GM19397 (cell line): ENCODE data around the gene BPGM.
"Not testable (repeated sequence)": the region's sequence is repeated elsewhere in the genome, so short reads cannot be mapped to it uniquely, and the experiment has no call there.

Source experiments
- ATAC-seq: cut with Tn5 transposase; IDR thresholded peaks from one replicate; pipeline ENCODE4 v1.9.1; 2021; ENCODE audit warnings: mild to moderate bottlenecking, moderate library complexity; ENCODE audit not compliant: unreplicated experiment

BPGM gene

DNA sequence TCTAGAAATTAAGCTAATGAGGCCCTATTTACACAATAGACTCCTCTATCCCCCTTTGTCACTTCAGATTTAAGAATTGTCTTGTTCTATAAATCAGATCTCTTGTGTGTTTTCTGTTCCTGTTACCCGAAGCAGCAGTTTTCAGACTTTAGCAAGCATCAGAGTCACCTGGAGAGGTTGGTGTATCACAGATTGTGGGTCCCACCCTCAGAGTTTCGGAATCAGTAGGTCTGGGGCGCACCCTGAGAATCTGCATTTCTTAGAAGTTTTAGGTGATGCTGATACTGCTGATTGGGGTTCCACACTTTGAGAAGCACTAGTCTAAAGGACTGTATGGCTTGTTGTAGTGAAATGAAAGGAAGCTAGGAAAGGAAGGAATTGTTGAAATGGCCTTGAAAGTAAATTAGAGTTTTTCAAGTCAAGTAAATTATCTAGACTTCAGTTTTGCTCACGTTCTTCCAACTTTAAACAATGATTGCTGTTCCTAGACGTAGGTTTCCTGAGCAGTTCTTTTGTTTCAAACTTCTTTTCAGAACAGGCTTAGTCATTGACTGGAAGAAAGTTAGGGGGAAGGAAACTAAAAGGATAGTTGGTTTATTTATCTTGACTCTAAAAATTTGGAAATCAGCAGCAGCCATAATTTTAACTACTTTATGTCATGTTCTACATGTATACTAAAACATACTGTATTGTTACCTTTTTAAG lies 15.7 kb downstream of the BPGM start:
- ATAC-seq = no peak

DNA sequence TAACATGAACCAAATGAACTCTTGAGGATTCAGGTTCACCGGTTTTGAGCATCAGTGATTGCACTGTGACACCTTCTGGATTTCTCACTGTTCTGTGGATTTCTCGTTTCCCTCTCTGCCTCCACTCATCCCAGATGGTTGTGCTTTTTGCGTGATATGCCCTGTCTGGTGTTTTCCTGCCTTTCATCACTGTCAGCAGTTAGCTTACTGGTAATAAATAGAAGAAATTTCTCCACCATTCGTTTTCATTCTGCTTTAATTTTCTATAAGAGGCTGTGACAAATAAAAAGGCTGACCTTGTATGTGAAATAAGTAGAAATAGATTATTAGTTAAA lies 16.2 kb downstream of the BPGM start:
- ATAC-seq = no peak

DNA sequence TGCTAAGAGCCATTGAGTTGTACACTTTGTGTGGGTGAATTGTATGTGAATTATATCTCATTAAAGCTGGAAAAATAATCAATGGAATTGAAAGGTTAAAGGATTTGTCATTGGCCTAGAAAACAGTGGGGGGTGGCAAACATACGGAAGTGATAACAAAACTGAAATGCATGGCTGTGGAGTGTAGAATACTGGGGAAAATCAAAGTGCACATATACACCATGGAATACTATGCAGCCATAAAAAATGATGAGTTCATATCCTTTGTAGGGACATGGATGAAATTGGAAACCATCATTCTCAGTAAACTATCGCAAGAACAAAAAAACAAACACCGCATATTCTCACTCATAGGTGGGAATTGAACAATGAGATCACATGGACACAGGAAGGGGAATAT lies 18.4 kb downstream of the BPGM start:
- not testable (repeated sequence) for ATAC-seq

DNA sequence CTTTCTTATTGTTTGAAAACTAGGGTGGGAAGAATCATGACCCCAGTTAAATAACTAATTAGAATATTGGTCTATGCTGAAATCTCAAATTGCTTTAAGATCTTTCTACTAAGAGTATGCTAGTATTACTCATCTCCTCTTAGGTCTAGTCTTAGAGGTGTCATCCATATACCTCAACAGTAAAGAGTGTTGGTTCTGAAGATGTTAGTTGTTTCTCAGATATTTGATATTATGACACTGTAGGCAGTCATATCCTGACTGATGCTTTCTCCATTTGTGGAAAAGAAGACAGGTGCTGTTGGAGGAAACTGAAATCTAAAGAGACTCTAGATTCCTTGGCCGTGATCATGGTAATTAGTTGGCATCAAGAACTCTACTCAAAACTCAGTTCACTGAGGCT lies 21.2 kb downstream of the BPGM start:
- no peak for ATAC-seq

DNA sequence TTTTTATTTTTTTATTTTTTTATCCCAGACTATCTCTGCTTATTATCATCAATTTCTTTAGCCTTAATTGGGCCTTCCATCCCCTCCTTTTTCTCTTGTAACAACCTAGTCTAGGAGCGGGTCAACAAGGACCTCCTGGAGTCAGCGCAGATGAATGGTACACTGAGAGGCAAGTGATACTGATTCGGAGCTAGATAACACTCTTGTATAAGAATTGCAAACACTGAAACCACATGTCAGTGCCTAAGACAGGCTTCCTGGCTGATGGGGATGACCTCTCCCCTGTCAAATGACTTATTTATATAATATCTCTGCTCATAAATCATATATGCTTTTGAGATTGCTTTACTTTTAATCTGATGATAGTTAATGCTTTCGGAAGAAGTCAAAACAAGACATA lies 22.7 kb downstream of the BPGM start:
- no peak for ATAC-seq

DNA sequence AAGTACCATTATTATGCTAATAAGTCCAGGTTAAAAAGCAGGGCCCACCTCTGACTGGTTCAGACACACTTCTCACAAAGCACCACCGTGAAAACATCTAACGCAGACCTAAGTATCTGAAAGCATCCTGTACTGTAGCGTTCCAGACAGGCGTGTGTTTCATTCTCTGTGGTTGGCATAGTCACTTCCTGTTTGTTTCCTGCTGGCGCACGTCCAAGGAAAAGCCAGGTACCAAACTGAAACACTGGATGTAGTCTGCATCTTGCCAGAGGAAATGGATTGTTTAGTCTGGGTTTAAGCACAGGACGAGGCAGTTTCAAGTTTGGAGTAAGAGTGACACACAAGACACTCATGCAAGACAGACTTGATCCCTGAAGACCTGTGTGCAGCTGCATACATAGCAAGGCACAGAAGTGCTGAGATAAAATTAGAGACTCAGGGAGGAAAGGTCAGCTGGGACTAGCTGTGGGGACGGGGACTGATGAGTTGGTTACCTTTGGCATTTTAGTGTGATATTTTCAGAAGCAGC lies 23.3 kb downstream of the BPGM start:
- ATAC-seq = peak; percentile 60

DNA sequence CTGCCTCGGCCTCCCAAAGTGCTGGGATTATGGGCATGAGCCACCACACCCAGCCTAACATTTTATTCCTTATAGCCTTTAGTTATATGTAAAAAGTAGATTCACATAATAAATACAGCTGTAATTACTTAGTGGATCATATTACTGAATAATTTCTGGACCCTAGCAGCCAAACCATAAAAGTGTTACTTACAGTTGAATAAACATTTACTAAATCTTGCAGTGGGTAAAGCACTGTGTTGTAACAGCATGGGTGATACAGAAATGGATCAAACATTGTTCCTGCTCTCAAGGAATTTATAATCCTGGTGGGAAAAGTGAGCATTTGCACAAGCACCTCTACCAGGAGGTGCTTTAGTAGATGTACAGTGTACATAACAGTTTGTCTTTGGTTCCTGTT lies 25.0 kb downstream of the BPGM start:
- no peak for ATAC-seq

DNA sequence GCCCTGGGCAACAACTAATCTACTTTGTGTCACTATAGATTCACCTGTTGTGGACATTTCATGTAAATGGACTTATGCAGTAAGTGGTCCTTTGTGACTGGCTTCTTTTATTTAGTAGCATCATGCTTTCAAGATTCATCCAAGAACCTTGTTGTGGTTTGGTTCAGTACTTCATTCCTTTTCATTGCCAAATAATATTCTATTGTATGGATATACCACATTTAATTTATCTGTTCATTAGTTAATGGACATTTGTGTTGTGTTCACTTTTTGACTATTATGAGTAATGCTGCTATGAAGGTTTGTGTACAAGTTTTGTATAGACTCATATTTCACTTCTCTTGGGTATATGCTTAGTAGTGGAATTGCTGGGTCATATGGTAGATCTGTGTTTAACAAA lies 27.8 kb downstream of the BPGM start:
- no peak for ATAC-seq

DNA sequence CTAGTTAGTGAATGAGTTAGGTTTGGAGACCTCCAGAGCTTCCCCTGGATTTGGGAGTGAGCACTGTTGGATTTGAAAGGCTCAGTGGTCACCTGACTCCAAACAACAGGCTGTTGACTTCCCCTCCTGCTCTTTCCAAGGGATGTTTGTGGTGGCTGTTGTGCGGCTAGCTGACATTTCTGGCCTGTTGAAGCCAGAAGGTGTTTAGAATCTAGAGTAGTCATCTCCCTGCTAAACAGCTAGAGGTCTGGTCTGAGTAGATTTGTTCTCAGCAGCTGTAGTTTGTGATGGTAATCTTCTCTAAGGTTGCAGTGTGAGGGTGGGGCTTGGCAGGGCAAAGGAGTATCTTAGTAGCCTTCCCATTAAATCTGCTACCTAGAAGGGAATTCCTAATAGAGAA lies 30.1 kb downstream of the BPGM start:
- ATAC-seq = no peak

DNA sequence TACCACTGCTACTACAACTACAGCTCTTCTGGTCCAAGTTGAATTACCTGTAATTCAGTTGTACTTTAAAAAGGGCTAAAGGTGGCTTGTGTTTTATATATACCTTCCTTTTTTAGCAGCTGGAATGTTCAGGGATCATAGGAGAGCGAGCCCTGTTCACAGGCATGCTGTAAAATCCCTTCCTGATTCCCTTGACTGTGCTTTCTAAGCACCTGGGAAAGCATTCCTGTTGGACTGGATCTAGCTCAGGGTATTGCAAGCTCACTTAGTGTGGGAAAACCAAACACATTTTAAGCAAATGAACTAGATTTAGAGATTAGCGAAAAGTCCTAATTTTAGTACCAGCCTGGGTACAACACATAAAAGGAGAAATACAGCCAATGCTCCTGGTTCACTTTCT lies 31.5 kb downstream of the BPGM start:
- ATAC-seq = no peak

DNA sequence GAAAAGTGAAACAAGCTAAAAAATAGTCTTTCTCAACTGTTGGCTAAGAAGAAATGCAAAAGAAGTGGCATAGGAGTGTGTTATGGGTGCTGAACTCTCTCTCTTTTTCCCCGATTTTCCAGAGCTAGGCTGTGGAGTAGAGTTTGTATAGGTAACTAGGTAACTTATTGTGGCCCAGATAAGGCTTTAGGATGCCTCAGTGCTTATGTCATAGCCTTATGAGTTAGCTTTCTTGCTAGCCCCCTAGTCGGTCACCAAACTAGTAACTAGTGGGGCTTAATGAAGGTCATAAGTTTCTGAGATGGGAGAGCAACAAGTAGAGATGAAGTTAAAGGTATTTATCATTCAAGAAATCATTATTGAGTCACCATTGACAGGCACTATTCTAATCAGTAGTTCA lies 32.4 kb downstream of the BPGM start:
- no peak for ATAC-seq

DNA sequence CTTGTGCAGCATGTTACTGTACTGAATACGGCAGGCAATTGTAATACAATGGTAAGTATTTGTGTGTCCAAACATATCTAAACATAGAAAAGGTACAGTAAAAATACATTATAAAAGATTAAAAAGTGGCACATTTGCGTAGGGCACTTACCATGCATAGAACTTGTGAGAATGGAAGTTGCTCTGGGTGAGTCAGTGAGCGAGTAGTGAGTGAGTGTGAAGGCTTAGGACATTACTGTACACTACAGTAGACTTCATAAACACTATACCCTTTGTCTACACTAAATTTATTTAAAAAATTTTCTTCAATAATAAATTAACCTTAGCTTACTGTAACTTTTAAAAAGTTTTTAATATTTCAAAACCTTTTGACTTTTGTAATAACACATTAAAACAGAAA lies 37.5 kb downstream of the BPGM start:
- ATAC-seq = no peak

DNA sequence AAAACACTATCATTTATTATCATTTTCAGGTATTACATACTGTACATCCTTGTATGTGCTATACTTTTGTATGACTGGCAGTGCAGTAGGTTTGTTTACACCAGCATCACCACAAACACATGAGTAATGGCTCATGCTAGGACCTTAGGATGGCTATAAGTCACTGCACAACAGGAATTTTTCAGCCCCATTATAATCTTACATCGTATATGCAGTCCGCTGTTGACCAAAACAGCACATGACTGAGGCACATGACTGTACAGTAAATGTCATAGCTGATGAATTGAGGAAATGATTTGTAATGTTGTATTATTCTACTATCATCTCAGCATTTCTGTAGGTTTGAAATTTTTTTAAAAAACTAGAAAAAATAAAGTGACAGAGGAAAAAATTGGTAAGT lies 38.6 kb downstream of the BPGM start:
- no peak for ATAC-seq

DNA sequence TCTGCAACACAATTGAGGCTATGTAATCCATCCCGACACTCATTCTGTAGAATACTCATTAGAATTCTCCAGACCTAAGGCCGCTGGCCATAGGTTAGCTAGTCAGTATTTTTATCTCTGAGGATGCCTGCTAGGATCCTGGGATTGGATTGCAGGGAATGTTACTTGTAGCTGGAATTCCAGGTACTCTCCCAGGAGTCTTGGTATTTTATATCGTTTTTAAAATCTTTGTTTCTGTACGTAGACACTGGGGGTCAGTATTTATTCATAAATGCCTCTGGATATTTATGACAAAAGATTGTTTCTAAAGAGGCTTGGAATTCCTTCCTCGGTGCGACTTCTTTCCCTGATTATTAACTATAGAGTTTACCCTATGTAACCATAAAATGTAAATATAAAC lies 40.1 kb downstream of the BPGM start:
- no peak for ATAC-seq

DNA sequence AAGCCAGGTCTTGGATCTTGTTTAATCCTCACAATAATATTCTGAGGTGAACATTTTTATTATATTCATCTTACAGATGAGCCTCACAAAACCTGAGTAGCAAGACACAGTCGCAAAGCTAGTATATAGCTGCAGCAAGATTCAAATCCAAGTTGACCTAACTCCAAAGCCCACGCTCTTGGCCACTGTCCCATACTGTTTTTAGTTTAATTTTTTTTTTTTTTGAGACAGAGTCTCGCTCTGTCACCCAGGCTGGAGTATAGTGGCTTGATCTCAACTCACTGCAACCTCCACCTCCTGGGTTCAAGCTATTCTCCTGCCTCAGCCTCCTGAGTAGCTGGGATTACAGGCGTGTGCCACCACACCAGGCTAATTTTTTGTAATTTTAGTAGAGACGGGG lies 42.9 kb downstream of the BPGM start:
- not testable (repeated sequence) for ATAC-seq

DNA sequence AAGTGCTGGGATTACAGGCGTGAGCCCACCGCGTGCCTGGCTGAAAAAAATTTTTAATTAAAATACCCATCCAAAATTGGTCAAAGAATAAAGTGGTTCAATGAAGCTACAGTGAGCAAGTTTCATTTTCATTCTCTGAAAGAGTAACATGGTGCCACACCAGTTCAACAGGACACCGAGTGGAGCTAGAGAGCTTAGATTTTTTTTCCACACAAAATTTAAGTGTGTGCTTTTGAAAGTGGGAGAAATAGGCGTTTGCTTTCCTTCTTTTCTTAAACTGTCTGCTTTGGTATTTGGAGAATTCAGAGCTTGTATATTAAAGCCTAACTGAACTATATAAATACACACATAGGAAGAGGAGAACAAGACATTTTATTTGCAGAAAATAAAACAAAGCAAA lies 43.4 kb downstream of the BPGM start:
- ATAC-seq = no peak

DNA sequence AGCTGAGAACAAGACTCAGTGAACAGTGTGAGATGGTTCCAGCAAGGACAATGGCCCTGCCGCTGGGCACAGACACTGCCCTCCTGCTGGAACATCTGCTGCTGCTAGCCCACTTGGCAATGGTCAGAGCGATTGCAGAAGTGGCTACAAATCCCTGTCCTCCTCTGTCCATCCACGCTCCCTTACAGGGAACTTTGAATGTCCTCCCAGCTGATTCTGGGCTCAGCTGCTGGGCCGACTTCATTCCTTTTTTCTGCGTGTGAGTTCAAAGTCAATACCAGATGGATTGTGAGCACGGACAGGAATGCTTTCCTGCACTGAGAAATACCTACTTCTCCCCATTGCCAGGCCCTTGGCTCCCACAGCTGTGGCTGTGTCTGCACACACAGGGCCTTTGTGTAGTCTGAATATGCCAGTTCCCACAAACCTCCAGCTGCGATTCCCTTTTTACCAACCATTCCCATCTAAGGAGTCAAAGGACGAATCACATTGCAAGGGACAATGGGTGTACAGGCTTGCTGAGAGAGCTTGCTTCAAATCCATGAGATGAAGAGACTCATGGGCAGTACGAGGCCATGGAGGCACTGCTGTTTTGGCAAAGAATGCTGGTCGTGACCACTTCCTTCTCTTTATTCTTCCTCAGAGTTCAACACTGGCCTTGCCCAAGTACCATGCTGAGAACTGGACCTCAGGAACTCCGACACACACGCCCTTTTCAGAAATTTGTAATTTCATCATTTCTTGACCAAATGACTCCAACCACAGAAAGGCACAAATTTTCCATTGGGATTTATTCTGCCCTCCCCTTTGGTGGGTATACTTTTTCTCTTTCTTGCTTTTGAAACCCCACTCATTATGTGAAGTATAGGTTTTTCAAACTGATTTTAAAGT lies 44.2 kb downstream of the BPGM start:
- ATAC-seq = no peak

DNA sequence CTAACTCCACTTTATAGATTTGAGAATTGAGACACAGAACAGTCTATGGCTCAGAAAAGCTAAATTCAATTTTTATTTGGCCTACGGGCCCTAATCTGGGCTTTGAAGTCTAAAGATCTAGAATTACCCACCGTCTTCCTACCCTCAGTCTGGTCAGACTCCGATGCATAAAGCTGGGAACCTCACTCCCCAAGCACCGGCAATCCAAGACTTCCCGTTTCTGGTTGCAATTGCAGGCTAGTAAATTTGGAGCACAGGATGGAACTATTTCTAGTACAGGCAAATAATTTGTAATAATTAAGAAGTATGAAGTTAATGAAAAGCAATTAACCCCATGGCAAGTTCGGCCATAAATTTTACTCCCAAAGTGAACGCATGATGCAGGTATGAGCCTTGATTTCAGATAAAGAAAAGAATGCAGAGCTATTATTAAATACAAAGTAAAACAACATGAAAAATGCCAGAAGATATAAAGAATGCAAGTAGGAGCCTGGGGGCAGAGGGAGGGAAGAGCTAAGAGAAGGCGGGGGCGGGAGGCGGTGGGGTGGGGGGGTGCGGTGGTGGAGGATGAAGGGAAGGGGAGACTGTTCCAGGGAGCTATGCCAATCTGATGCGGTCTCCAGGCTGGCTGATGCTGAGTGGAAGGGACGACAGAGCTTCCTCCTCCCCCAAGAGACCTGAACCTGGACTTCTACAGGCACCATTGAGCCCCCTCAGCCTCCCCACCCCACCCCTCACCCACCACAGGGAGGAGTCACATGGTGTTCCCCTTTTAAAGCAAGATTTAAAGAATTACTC lies 45.1 kb downstream of the BPGM start:
- ATAC-seq = no peak

DNA sequence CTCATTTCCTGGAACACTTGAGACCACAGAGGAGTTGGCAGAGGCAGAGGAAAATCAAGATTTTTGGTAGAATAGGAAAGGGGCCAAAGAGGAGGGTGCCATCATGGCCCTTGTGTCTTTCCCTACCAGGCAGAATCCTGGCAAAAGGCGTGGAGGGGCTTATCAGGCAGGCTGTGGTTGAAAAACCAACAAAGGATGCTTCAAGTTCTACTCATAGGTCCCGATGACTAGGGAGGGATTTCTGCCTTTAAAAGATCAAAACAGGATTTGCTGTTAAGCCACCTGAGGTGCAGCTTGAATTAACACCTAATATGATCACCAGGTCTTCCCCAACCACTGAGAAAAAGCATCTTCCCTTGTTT lies 45.7 kb downstream of the BPGM start:
- no peak for ATAC-seq

DNA sequence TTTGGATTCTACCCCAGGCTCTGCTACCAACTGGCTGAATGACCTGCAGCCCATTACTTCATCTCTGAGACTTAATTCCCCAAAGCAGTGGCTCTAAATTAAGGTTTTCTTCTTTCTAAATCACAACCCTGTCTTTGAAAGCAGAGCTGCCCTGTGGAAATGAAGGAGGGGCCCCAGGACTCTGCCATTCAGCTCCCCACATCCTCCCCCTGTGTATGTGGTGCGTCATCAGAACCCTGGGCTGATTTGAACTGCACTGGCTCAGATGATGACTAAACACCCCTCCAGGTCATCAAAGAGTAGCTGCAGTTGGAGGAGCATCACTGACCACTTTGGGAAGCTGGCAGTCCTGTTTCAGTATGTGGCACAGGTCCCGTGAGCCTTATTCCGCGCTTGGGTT lies 46.6 kb downstream of the BPGM start:
- no peak for ATAC-seq

DNA sequence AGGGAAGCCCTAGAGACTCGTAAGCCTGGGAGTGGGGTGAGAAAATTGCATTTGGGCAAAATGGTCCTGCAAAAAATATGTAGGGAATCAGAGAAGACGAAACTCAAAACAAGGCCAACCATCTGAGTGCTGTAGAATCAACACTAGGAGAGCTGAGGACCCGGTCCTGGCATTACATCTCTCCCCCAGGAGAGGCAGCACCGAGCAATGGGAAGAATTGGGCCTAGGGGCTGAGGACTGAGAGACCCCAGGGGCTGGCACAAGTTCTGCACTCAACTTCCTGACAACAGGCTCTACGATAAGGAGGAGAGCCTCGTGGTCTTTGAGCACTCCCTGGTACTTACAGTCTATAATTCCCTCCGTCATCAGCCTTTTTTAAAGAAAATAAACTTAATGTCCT lies 47.6 kb downstream of the BPGM start:
- no peak for ATAC-seq

DNA sequence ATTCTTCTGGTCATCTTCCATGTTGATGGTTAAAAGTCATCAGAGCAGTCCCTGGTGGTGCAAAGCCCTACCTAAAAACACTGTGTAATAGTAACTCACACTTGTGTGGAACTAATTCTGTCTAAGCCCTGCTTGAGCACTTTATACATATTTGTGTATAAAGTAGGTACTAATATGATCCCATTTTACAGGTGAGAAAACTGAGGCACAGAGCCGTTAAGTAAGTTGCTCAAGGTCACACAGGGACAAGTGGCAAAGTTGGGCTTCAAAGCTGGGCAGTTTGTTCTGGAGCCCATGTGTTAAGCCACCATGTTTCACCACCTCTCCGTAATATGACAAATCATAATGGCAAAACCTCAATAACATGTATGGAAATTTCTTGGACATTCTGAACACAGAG lies 48.1 kb downstream of the BPGM start:
- no peak for ATAC-seq
